Activated naive CD8-positive, alpha-beta T cell (primary cell): ENCODE data around the gene TMEM259.

Source experiments
- H3K27ac Mint-ChIP-seq: one replicate; pipeline ENCODE4 v1.8.0; 2021; ENCODE audit warnings: mixed read lengths
- H3K27me3 Mint-ChIP-seq: one replicate; pipeline ENCODE4 v1.8.0; 2021; ENCODE audit warnings: mixed read lengths
- H3K36me3 Mint-ChIP-seq: one replicate; pipeline ENCODE4 v1.8.0; 2021; ENCODE audit warnings: mixed read lengths
- H3K4me1 Mint-ChIP-seq: one replicate; pipeline ENCODE4 v1.8.0; 2021; ENCODE audit warnings: low read depth, mixed read lengths
- H3K4me3 Mint-ChIP-seq: one replicate; pipeline ENCODE4 v1.8.0; 2021; ENCODE audit warnings: mild to moderate bottlenecking, mixed read lengths
- H3K9me3 Mint-ChIP-seq: one replicate; pipeline ENCODE4 v1.8.0; 2021; ENCODE audit warnings: low read depth, mixed read lengths

TMEM259 gene

DNA sequence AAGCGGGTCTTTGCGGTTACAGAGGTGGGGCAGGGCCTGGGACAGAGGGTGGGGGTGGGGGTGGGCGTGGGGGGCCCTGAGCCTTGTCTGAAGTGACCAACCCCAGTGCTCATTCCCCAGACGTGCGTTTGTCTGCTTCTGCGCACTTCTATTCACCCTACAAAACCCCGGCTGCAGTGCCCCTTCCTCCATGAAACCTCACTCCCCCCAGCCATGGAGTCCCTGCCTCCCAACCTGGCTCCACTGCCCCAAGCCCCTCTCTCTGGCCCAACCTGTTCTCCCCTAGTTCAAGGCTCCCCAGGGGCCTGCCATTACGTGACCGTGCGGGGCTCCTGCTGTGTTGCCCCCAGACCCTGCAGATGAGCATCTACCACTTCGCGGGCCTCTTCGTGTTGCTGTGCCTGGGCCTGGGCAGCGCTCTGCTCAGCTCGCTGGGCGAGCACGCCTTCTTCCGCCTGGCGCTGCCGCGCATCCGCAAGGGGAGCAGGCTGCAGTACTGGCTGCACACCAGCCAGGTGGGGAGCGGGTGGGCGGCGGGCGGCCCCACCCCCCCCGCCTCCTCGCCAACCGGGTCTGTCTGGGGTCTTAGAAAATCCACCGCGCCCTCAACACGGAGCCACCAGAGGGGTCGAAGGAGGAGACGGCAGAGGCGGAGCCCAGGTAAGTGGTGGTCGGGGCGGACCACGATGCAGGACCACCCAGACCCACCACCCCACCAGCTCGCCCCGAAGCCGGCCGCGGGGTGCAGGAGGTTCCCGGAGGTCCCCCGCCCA is 12.5 kb downstream of the TMEM259 start:
- Mint-ChIP-seq H3K4me3 (no peak overlapping the region), H3K36me3 (no peaks in the 10 kb centered on the region), H3K9me3 (no peaks in the 10 kb centered on the region)

DNA sequence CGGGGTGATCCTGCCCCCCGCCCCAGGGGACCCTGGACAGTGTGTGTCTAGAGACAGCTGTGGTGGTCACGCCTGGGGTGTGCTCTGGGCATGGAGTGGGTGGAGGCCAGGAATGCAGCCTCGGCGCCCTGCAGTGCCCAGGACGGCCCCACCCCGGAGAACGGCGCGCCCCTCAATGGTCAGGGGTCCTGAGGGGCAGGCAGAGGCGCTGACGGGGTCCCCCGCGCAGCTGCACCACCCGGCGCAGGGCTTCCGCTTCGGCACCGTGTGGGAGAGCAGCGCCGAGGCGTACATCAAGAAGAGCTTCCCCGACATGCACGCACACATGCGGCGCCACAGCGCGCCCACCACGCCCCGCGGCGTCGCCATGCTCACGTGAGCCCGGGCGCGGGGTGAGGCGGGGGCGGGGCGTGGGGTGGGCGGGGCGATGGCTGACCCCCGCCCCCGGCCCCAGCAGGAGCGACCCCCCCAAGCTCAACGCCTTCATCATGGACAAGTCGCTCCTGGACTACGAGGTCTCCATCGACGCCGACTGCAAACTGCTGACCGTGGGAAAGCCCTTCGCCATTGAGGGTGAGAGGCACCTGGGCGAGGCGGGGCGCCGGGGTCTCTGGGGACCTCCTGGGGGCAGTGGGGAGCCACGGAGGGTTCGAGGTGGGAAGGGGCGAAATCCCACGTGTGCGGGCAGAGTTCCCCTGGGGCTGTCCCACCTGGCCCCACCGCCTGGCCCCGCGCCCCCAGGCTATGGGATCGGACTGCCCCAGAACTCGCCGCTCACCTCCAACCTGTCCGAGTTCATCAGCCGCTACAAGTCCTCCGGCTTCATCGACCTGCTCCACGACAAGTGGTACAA is 13.3 kb downstream of the TMEM259 start:
- Mint-ChIP-seq H3K27me3 (no peaks in the 10 kb centered on the region), H3K27ac (no peak overlapping the region), H3K4me3 (no peak overlapping the region), H3K9me3 (no peaks in the 10 kb centered on the region), H3K36me3 (no peaks in the 10 kb centered on the region), H3K4me1 (no peaks in the 10 kb centered on the region)

More for the DNA sequence above, 12.5 kb downstream of the TMEM259 start:
- no peak overlapping the region for H3K27ac Mint-ChIP-seq
- H3K4me1 Mint-ChIP-seq = no peaks in the 10 kb centered on the region
- no peaks in the 10 kb centered on the region for H3K27me3 Mint-ChIP-seq

DNA sequence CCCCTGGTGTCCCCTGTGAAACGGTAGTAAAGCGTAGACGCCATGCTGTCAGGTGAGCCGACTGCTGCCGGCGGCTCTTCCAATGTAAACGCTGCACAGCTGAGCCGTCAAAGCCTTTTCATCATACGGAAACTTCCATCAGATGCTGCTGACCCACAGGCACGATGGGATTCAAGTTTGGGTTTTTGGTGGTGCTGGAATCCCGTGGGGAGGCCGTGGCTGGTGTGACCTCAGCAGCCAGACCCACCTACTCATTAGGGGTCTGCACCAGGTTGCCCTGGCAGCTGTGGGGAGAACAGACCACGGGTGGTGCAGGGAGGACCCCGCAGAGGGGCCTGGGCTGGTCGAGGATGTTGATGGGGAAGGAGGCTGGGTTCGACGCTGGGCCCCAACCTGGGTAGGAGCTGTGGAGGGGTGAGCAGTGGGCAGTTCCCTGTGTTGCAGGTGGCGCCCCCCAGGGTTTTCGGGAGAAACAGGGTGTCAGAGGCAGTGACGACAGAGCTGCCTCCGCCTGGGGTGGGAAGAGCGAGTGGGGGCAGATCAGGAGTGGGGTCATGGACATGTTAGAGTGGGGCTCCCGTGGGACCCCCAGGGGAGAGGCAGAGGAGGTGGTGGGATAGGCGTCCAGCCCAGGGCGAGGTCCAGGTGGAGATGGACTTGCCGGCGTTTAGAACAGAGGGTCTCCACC is 14.1 kb downstream of the TMEM259 start:
- Mint-ChIP-seq H3K36me3 (no peaks in the 10 kb centered on the region), H3K27ac (no peak overlapping the region), H3K4me3 (no peak overlapping the region), H3K4me1 (no peaks in the 10 kb centered on the region), H3K27me3 (no peaks in the 10 kb centered on the region), H3K9me3 (no peaks in the 10 kb centered on the region)

DNA sequence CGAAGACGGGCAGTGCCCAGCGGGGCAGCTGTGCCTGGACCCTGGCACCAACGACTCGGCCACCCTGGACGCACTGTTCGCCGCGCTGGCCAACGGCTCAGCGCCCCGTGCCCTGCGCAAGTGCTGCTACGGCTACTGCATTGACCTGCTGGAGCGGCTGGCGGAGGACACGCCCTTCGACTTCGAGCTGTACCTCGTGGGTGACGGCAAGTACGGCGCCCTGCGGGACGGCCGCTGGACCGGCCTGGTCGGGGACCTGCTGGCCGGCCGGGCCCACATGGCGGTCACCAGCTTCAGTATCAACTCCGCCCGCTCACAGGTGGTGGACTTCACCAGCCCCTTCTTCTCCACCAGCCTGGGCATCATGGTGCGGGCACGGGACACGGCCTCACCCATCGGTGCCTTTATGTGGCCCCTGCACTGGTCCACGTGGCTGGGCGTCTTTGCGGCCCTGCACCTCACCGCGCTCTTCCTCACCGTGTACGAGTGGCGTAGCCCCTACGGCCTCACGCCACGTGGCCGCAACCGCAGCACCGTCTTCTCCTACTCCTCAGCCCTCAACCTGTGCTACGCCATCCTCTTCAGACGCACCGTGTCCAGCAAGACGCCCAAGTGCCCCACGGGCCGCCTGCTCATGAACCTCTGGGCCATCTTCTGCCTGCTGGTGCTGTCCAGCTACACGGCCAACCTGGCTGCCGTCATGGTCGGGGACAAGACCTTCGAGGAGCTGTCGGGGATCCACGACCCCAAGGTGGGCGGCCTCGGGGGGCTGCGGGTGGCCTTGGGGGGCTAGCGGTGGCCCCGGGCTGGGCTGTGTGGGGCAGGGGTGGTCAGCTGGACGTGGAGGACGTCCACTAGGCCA is 15.9 kb downstream of the TMEM259 start:
- Mint-ChIP-seq H3K36me3 (no peaks in the 10 kb centered on the region), H3K4me1 (peaks cover 3% of the 10 kb centered on the region), H3K27me3 (no peaks in the 10 kb centered on the region), H3K4me3 (no peak overlapping the region), H3K27ac (peak overlapping the region; percentile 80), H3K9me3 (no peaks in the 10 kb centered on the region)

DNA sequence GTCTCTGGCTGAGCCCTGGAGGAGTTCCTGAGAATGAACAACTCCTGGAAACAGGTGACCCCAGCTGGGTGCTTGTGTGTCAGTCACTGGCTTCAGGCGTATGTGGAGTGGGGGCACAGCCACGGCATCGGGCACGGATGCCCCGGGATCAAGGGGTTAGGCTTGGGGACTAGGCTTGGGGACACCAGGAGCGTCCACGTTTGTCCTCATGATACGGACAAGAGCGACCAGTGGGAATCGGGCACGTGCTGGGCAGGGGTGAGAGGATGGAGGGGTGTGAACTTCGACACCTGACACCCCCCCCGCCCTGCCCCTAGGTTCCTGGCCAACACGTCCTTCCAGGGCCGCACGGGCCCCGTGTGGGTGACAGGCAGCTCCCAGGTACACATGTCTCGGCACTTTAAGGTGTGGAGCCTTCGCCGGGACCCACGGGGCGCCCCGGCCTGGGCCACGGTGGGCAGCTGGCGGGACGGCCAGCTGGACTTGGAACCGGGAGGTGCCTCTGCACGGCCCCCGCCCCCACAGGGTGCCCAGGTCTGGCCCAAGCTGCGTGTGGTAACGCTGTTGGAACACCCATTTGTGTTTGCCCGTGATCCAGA is 16.6 kb downstream of the TMEM259 start:
- Mint-ChIP-seq H3K27ac (peak overlapping the region; percentile 41), H3K4me3 (no peak overlapping the region), H3K4me1 (peaks cover 3% of the 10 kb centered on the region), H3K9me3 (no peaks in the 10 kb centered on the region), H3K27me3 (peaks cover under 1% of the 10 kb centered on the region), H3K36me3 (no peaks in the 10 kb centered on the region)

DNA sequence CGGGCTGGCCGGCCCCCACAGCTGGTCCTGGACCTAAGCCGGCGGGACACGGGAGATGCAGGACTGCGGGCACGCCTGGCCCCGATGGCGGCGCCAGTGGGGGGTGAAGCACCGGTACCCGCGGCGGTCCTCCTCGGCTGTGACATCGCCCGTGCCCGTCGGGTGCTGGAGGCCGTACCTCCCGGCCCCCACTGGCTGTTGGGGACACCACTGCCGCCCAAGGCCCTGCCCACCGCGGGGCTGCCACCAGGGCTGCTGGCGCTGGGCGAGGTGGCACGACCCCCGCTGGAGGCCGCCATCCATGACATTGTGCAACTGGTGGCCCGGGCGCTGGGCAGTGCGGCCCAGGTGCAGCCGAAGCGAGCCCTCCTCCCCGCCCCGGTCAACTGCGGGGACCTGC is 17.6 kb downstream of the TMEM259 start:
- Mint-ChIP-seq H3K9me3 (no peaks in the 10 kb centered on the region), H3K4me3 (no peak overlapping the region), H3K27ac (no peak overlapping the region), H3K36me3 (no peaks in the 10 kb centered on the region), H3K27me3 (peaks cover 7% of the 10 kb centered on the region), H3K4me1 (peaks cover 7% of the 10 kb centered on the region)

DNA sequence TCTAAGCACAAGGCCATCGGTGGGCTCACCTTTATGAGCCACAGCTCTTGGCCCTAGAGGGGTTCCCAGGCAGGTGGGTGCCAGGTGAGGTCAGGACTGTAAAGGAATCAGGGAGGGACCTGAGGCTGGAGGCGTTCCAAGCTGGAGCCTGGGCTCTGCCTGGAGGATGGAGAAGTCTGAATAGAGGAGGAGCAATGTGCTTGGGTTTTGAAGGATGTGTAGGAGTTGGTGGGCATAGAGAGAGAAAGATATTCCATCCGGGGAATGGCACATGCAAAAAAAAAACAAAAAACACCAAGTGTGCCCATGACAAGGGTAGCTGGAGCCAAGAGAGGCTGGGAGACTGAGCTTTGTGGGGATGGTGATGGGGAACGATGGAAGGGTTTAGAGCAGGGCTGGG is 18.3 kb downstream of the TMEM259 start:
- Mint-ChIP-seq H3K9me3 (no peaks in the 10 kb centered on the region), H3K36me3 (no peaks in the 10 kb centered on the region), H3K27ac (peak overlapping the region; percentile 6), H3K27me3 (peaks cover 10% of the 10 kb centered on the region), H3K4me1 (peaks cover 12% of the 10 kb centered on the region), H3K4me3 (no peak overlapping the region)

DNA sequence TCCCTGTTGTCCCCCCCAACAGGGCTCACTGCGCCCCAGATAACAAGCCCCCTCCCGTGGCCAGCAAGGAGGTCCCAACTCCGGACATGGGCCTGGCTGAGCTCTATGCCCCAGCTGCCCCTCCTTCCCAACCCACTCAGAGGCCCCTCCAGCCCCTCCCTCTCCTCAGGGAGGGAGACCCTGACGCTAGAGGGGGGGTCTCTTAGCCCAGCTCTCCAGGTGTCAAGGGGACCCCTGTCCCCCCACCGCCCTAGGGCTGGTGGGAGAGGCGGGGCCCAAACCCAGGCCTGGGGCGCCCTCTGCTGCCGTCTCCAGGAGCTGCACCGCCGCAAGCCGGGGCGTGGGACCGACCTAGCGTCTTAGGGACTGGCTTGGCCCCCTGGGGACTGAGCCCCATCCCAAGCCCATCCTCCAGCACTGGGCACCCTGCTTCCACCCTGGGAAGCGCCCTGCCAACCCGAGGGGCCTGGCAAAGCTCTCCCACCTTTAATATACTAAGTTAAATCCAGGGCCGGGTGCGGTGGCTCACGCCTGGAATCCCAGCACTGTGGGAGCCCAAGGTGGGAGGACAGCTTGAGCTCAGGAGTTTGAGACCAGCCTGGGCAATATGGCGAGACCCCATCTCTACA is 19.3 kb downstream of the TMEM259 start:
- Mint-ChIP-seq H3K36me3 (no peaks in the 10 kb centered on the region), H3K27ac (no peak overlapping the region), H3K9me3 (no peaks in the 10 kb centered on the region), H3K4me3 (no peak overlapping the region), H3K4me1 (peaks cover 16% of the 10 kb centered on the region), H3K27me3 (peaks cover 10% of the 10 kb centered on the region)

DNA sequence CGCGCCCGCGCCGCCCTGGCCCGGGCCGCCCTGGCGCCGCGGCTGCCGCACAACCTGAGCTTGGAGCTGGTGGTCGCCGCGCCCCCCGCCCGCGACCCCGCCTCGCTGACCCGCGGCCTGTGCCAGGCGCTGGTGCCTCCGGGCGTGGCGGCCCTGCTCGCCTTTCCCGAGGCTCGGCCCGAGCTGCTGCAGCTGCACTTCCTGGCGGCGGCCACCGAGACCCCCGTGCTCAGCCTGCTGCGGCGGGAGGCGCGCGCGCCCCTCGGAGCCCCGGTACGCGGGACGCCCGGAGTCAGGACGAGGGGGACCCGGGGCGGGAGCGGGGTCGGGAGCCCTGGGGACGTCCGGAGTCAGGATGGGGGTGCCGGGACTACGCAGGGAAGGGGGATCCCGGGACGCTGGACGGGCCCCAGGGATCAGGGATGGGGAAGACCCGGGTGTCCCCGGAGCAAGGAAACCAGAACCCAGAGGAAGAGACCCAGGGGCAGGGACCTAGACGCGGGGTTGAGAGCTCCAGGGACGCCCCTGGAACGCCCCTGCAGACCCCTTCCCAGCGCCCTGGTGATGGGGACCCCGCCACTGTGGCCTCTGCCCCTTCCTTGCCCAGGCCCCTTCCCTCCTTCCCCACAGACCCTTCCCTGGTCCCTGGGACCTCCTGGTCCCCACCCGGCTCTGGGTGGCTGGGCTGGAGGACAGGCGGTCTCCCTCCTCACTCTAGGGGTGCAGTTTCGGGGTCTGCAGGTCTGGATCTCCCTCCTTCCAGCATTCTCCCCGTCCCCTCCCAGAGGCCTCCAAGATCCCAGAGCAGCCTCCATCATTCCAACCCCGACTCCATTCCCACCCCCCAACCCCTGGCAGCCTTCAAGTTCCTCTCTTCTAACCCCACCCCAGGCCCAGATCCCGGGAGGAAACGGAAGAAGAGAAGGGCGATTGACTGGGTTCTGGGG is 20.1 kb downstream of the TMEM259 start:
- Mint-ChIP-seq H3K4me1 (peaks cover 21% of the 10 kb centered on the region), H3K36me3 (no peaks in the 10 kb centered on the region), H3K9me3 (no peaks in the 10 kb centered on the region), H3K27ac (no peak overlapping the region), H3K4me3 (peak overlapping the region; percentile 27), H3K27me3 (peaks cover 10% of the 10 kb centered on the region)

DNA sequence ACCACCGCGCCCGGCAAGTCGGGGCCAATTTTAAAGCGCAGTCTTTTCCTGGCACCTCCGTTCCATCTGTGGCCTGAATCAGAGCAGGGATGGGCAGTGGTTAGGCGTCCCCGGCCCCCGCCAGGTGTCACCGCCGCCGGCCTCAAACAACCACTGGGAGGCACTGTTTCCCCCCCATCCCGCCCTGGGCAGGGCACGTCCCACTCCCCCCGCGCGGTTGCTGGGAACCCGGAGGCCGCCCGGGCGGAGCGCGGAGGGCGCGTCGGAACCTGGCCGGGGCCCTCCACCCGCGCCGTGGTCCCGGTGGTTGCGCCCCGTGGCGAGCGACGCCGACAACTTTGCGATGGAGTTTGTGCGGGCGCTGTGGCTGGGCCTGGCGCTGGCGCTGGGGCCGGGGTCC is 20.8 kb downstream of the TMEM259 start, which contains the start of gene GRIN3B:
Gene GRIN3B, plus strand, starts transcription at position 325 of the 400 bp plus-strand sequence. Its CDS starts 19 bp downstream, at position 344.
- no peaks in the 10 kb centered on the region for H3K36me3 Mint-ChIP-seq
- H3K4me1 Mint-ChIP-seq = peaks cover 21% of the 10 kb centered on the region
- H3K27ac Mint-ChIP-seq = no peak within 1 kb of the TSS
- peak within 1 kb of the TSS; percentile 37 for H3K4me3 Mint-ChIP-seq
- H3K27me3 Mint-ChIP-seq = peaks cover 10% of the 10 kb centered on the region
- H3K9me3 Mint-ChIP-seq = no peaks in the 10 kb centered on the region

DNA sequence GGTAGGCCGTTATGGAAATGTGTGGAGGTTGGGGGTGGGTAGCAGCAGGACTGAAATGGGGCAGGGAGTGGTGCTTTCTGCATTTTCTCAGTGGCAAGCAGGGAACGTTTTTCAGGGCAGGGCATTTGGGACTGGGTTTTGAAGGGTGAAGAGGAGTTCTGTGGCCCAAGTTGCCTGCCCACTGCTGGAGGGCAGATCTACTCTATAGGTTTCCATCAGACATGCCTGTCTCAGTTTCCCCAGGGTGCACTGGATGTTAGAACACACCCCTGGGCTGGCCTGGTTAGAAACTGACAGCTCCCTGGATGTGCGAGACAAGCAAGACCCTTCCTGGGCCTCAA is 21.6 kb downstream of the TMEM259 start:
- Mint-ChIP-seq H3K27ac (no peak overlapping the region), H3K36me3 (no peaks in the 10 kb centered on the region), H3K4me1 (peaks cover 21% of the 10 kb centered on the region), H3K4me3 (peak overlapping the region; percentile 37), H3K9me3 (no peaks in the 10 kb centered on the region), H3K27me3 (peaks cover 10% of the 10 kb centered on the region)

DNA sequence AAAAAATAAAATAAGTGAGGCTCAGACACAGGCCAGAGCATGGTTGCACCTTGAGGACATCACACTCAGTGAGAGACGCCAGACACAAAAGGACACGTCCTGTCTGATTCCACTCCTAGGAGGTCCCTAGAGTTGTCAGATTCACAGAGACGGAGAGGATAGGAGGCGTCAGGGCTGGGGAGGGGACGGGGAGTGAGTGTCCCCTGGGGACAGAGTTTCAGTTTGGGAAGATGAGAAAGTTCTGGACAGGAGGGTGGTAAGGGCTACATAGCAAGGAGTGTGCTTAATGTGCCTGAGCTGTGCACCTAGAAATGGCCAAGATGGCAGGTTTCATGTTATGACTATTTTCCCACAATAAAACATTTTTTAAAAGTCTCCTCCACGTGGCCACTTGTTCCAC is 22.9 kb downstream of the TMEM259 start:
- no peak overlapping the region for H3K4me3 Mint-ChIP-seq
- peaks cover 21% of the 10 kb centered on the region for H3K4me1 Mint-ChIP-seq
- no peaks in the 10 kb centered on the region for H3K36me3 Mint-ChIP-seq
- no peak overlapping the region for H3K27ac Mint-ChIP-seq
- H3K27me3 Mint-ChIP-seq = peaks cover 10% of the 10 kb centered on the region
- H3K9me3 Mint-ChIP-seq = no peaks in the 10 kb centered on the region
